K562 (cell line): ENCODE measurements around the gene FUT9. TPM values are rescaled to one million over a fixed set of nuclear protein-coding genes. Genes with fewer than 3 reads are reported as not detected.

Experiments used
- ATAC-seq: fragments of 200-7000 bp; cut with Tn5 transposase; 3 replicates; pipeline ENCODE4 v1.9.1; 2020; ENCODE audit warnings: moderate library complexity
- BruUV-seq: library from RNA; stranded (reverse); fragments of 400-500 nt; replicated peaks from 2 replicates; lab custom pipeline; 2021; lab: Mats Ljungman, UMichigan
- CTCF ChIA-PET: fragments of 300-600 bp; formaldehyde crosslinking; extraction: SDS; loops from one replicate; lab custom pipeline; 2021; ENCODE audit warnings: low intra/inter-chr PET ratio; lab: Yijun Ruan, JAX
- POLR2A ChIA-PET: fragments of 300-600, 350-650 bp; sonication (Branson Sonifier 250); formaldehyde crosslinking; extraction: SDS; loops from one replicate; lab custom pipeline; 2021; ENCODE audit warnings: antibody characterized with exemption, inconsistent platforms; lab: Yijun Ruan, JAX
- DNase-seq, 4 experiments: peaks; one replicate each; pipeline versions ENCODE4 v3.0.0 to v3.0.0-alpha.2; 2011 to 2018; ENCODE audit warnings: low spot score in 3 of 4, mixed read lengths in 3 of 4; ENCODE audit errors: extremely low read depth in 1 of 4
- FAIRE-seq: peaks from 2 replicates; lab custom pipeline; 2011; peaks lifted over from hg19 to GRCh38; lab: Jason Lieb, UNC
- H2AFZ ChIP-seq: 2 replicates; pipeline ENCODE4 v1.6.0; 2011; ENCODE audit warnings: low read depth, low read length, control low read depth, inconsistent platforms
- H3K27ac ChIP-seq: fragments of 200-600 bp; 3 replicates; pipeline ENCODE4 v1.8.0; 2011; ENCODE audit warnings: low read depth, mild to moderate bottlenecking, control low read depth, inconsistent platforms, low read length, moderate library complexity, mixed read lengths; ENCODE audit errors: extremely low read depth
- H3K27me3 ChIP-seq, 2 experiments: fragments of 300-600 bp in 1 of 2; 2 replicates in 1 of 2; 3 replicates in 1 of 2; pipeline versions ENCODE4 v1.6.0 to v1.8.0; 2011; ENCODE audit warnings: inconsistent platforms in 2 of 2, low read length in 2 of 2, mild to moderate bottlenecking in 1 of 2, mixed read lengths in 1 of 2, moderate library complexity in 1 of 2; ENCODE audit not compliant: control insufficient read depth in 2 of 2, insufficient read depth in 2 of 2
- H3K36me3 ChIP-seq: fragments of 300-600 bp; 3 replicates; pipeline ENCODE4 v1.8.0; 2011; ENCODE audit warnings: mild to moderate bottlenecking, low read length, inconsistent platforms; ENCODE audit not compliant: control insufficient read depth, insufficient read depth
- H3K4me1 ChIP-seq, 2 experiments: fragments of 200-600 bp in 1 of 2; replicated peaks in 1 of 2; 2 replicates in 1 of 2; 3 replicates in 1 of 2; pipeline versions ENCODE4 v1.5.1 to v1.8.0; 2011; ENCODE audit warnings: inconsistent platforms in 2 of 2, low read length in 2 of 2, mild to moderate bottlenecking in 1 of 2, mixed read lengths in 1 of 2, moderate library complexity in 1 of 2; ENCODE audit not compliant: control insufficient read depth in 2 of 2, insufficient read depth in 2 of 2
- H3K4me2 ChIP-seq: 2 replicates; pipeline ENCODE4 v1.6.1; 2011; ENCODE audit warnings: low read length, control low read depth, inconsistent platforms, mixed read lengths; ENCODE audit not compliant: insufficient read depth
- H3K4me3 ChIP-seq: fragments of 200-600 bp; sonication (generic), shearing (Covaris generic); 2 replicates; pipeline ENCODE4 v1.5.1; 2016; ENCODE audit warnings: control low read depth, inconsistent platforms
- H3K79me2 ChIP-seq: fragments of 200-600 bp; 3 replicates; pipeline ENCODE4 v1.8.0; 2011; ENCODE audit warnings: low read length, inconsistent platforms; ENCODE audit not compliant: control insufficient read depth, insufficient read depth
- H3K9ac ChIP-seq, 2 experiments: 2 replicates each; pipeline versions ENCODE4 v1.6.0 to v1.6.1; 2011; ENCODE audit warnings: low read depth in 2 of 2, low read length in 2 of 2, control low read depth in 1 of 2, inconsistent platforms in 1 of 2, mild to moderate bottlenecking in 1 of 2, mixed read lengths in 1 of 2; ENCODE audit not compliant: insufficient read depth in 1 of 2
- H3K9me1 ChIP-seq: one replicate; pipeline ENCODE4 v1.6.0; 2011; ENCODE audit warnings: inconsistent platforms, mild to moderate bottlenecking, low read length, moderate library complexity; ENCODE audit not compliant: control insufficient read depth, insufficient read depth
- H3K9me3 ChIP-seq: replicated peaks from 2 replicates; pipeline ENCODE4 v1.5.1; 2011; ENCODE audit warnings: low read depth, low read length, inconsistent platforms; ENCODE audit not compliant: control insufficient read depth, insufficient read depth
- H4K20me1 ChIP-seq: replicated peaks from 2 replicates; pipeline ENCODE4 v1.6.1; 2011; ENCODE audit warnings: low read length, inconsistent platforms, mixed read lengths; ENCODE audit not compliant: control insufficient read depth, insufficient read depth
- CBX1 ChIP-seq: sonication (generic); IDR thresholded peaks from 2 replicates; pipeline ENCODE4 v1.6.1; 2016; ENCODE audit warnings: antibody characterized with exemption, low read depth, mild to moderate bottlenecking
- ESRRB ChIP-seq: fragments of 250-450 bp; sonication (Bioruptor Pico); IDR thresholded peaks from 2 replicates; pipeline ENCODE4 v1.5.0; 2020; ENCODE audit warnings: mild to moderate bottlenecking, moderate library complexity, borderline replicate concordance
- MAX ChIP-seq: sonication (generic); formaldehyde crosslinking; IDR thresholded peaks from 2 replicates; pipeline ENCODE4 v1.9.0; 2022; ENCODE audit warnings: mild to moderate bottlenecking, missing genetic modification reagents
- NFXL1 ChIP-seq: fragments of 450-650 bp; formaldehyde crosslinking; IDR thresholded peaks from 2 replicates; pipeline ENCODE4 v1.4.0; 2021; ENCODE audit warnings: mild to moderate bottlenecking
- NR2F6 ChIP-seq: fragments of 450-650 bp; formaldehyde crosslinking; IDR thresholded peaks from 2 replicates; pipeline ENCODE4 v1.4.0; 2020; ENCODE audit warnings: mild to moderate bottlenecking
- NR4A1 ChIP-seq, 2 experiments: fragments of 250-450 bp in 1 of 2; fragments of 450-650 bp in 1 of 2; sonication (Bioruptor Pico) in 1 of 2; IDR thresholded peaks; 2 replicates each; pipeline versions ENCODE4 v1.4.0 to v1.6.1; 2016 to 2020; ENCODE audit warnings: mild to moderate bottlenecking in 2 of 2, missing compliant biosample characterization in 1 of 2, missing genetic modification characterization in 1 of 2, moderate library complexity in 1 of 2
- SIN3A ChIP-seq, 2 experiments: fragments of 150-350 bp in 1 of 2; IDR thresholded peaks; 2 replicates each; pipeline ENCODE4 v1.6.1; 2011 to 2016; ENCODE audit warnings: borderline replicate concordance in 2 of 2, low read depth in 2 of 2, low read length in 2 of 2, mild to moderate bottlenecking in 2 of 2, moderate library complexity in 2 of 2; ENCODE audit not compliant: control insufficient read depth in 1 of 2
- STAT6 ChIP-seq: sonication (generic); formaldehyde crosslinking; IDR thresholded peaks from 2 replicates; pipeline ENCODE4 v1.8.1; 2023; ENCODE audit warnings: mild to moderate bottlenecking, missing genetic modification reagents
- TCF7L2 ChIP-seq: fragments of 150-350 bp; IDR thresholded peaks from 2 replicates; pipeline ENCODE4 v1.6.1; 2016; ENCODE audit warnings: low read depth, mild to moderate bottlenecking, low read length, moderate library complexity
- ZNF133 ChIP-seq: fragments of 250-450 bp; sonication (Bioruptor Pico); IDR thresholded peaks from 2 replicates; pipeline ENCODE4 v1.4.0; 2020; ENCODE audit warnings: mild to moderate bottlenecking
- ZNF384 ChIP-seq: IDR thresholded peaks from 2 replicates; pipeline ENCODE4 v1.6.1; 2012; ENCODE audit warnings: low read depth, low read length, improper control_type of control experiment
- ZNF445 ChIP-seq: fragments of 250-450 bp; sonication (Bioruptor Pico); IDR thresholded peaks from 2 replicates; pipeline ENCODE4 v1.4.0; 2020; ENCODE audit warnings: low read depth, mild to moderate bottlenecking, moderate library complexity
- ZSCAN29 ChIP-seq: fragments of 450-650 bp; IDR thresholded peaks from 2 replicates; pipeline ENCODE4 v1.6.1; 2017
- in situ Hi-C: fragments of 300-500 bp; cut with MboI; formaldehyde crosslinking; loops from 4 replicates; pipeline ENCODE4 v1.15.0; 2018; ENCODE audit warnings: inconsistent platforms, mixed read lengths
- intact Hi-C: fragments of 100-400 bp; cut with micrococcal nuclease; formaldehyde crosslinking; loops from 2 replicates; pipeline ENCODE4 v1.14.2; 2022
- polyA plus RNA-seq, 8 experiments: library from polyadenylated mRNA; depleted of rRNA in 4 of 8; stranded (reverse) in 5 of 8; unstranded in 3 of 8; fragments of >200 nt; fragmentation: Nextera tagmentation in 2 of 8; fragmentation: Illumina TruSeq in 1 of 8; extraction: Ambion mirVana in 2 of 8; extraction: Trizol in 1 of 8; gene quantifications; 2 replicates each; pipeline versions ENCODE4 v1.2.1 to v1.2.3, GENCODE V29; 2011 to 2014; ENCODE audit warnings: inconsistent platforms in 1 of 8, missing spikeins in 1 of 8
- total RNA-seq, 7 experiments: library from RNA; depleted of rRNA in 6 of 7; stranded (reverse); fragments of >200 nt in 6 of 7; fragmentation: Illumina TruSeq in 2 of 7; extraction: Trizol in 2 of 7; gene quantifications; 2 replicates each; pipeline versions ENCODE4 v1.2.1 to v1.2.3, GENCODE V29; 2011 to 2021; ENCODE audit warnings: low replicate concordance in 1 of 7

Gene FUT9
- total and polyA plus RNA-seq, 9 of the 15 experiments (the other 6 are each of a cell fraction or from before 2014, with no cell fraction given): not detected

GRCh38 chr6:96051555-96051954 lies 35.8 kb downstream of the FUT9 start:
- no peak overlapping the region for H2AFZ ChIP-seq
- TF ChIP-seq ESRRB (CRISPR knock-in tag) (no peak), NFXL1 (CRISPR knock-in tag) (no peak), ZNF133 (CRISPR knock-in tag) (no peak), CBX1 (no peak), SIN3A (IDR thresholded peaks at IDR 0.05; ENCODE audit: borderline replicate concordance in 2 of 2, control insufficient read depth in 1 of 2, low read depth in 2 of 2, low read length in 2 of 2) (no peak), ZNF384 (no peak), NR2F6 (no peak), TCF7L2 (no peak), ZSCAN29 (no peak), MAX (CRISPR knock-in tag) (no peak), STAT6 (CRISPR knock-in tag) (no peak), ZNF445 (CRISPR knock-in tag) (no peak), NR4A1 (CRISPR knock-in tag; IDR thresholded peaks at IDR 0.05) (no peak), NR4A1 (tag; IDR thresholded peaks at IDR 0.05) (no peak)
- TF ChIP-seq, all 486 proteins: peak for 0
- H3K79me2 ChIP-seq: no peaks in the 10 kb centered on the region
- intact Hi-C loops (no loop called here), in situ Hi-C loops (no loop called here)
- FAIRE-seq: no peak
- no peak overlapping the region for H3K9ac ChIP-seq
- H3K4me3 ChIP-seq: no peak overlapping the region
- H3K9me3 ChIP-seq: no peaks in the 10 kb centered on the region; the same call in none of the 2 replicates
- no peaks in the 10 kb centered on the region for H3K4me1 ChIP-seq
- no peaks in the 10 kb centered on the region for H3K36me3 ChIP-seq
- H4K20me1 ChIP-seq: no peaks in the 10 kb centered on the region
- CTCF ChIA-PET: no interaction called here
- no peak for ATAC-seq
- POLR2A ChIA-PET: no interaction called here
- H3K27me3 ChIP-seq: no peaks in the 10 kb centered on the region
- H3K4me2 ChIP-seq: no peak overlapping the region
- H3K9me1 ChIP-seq: no peaks in the 10 kb centered on the region
- H3K27ac ChIP-seq: no peak overlapping the region
- BruUV-seq: no TSS peak
- no peak for DNase-seq
